Stimulated activated effector memory CD8-positive, alpha-beta T cell treated with anti-CD3 and anti-CD28 coated beads, Interleukin-12 subunit alpha, Interleukin-12 subunit beta, amount 100 ng/mL, for 72 hours (primary cell): ENCODE results near the gene S100A8.

Source experiments
- ATAC-seq: fragments of 150-1000 bp; cut with Tn5 transposase; 2 replicates; pipeline ENCODE4 v1.10.0; 2021
- DNase-seq, 2 donors: peaks; one replicate each; pipeline ENCODE4 v3.0.0; 2021 to 2022; ENCODE audit warnings: low spot score in 2 of 2
- H3K27ac Mint-ChIP-seq: one replicate; pipeline ENCODE4 v1.8.0; 2022; ENCODE audit warnings: mild to moderate bottlenecking, mixed read lengths
- H3K36me3 Mint-ChIP-seq: one replicate; pipeline ENCODE4 v1.8.0; 2022; ENCODE audit warnings: mild to moderate bottlenecking, mixed read lengths
- H3K4me1 Mint-ChIP-seq: one replicate; pipeline ENCODE4 v1.8.0; 2022; ENCODE audit warnings: mixed read lengths
- H3K4me3 Mint-ChIP-seq: one replicate; pipeline ENCODE4 v1.8.0; 2022; ENCODE audit warnings: mild to moderate bottlenecking, mixed read lengths
- H3K9me3 Mint-ChIP-seq: one replicate; pipeline ENCODE4 v1.8.0; 2022; ENCODE audit warnings: mixed read lengths

S100A8 gene

DNA sequence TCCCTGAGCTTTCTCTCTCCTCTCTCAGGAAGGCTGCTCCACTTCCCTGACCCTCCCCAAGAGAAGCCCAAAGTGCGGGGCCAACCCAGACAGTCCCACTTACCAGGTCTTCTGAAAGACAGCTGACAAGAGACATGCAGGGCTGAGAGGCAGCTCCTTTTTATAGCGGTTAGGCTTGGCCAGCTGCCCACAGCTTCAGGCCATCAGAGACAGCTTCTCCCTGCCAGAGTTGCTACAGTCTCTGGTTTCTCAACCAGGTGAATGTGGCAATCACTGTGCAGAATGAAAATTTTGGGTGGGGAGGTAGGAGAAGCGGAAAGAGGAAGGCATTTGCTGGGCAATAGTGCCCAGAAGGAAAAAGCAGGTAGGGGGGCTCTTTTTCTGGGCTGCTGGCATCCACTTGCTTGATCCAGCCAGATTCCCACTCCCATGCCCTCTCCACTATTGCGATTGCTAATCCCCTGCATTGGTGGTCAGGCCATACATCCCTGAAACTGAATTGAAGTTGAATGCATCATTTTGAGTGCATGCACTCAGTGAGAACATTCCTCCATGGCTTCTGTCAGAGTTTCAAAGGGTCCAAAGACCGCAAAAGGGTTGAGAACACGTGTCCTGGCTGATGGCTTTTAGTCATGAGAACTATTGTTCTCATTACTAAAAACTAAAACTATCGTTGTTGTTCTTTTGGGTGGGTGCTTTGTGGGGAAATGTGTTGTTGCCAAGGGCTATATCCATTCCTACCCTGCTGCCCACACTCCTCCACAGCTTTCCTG lies at the start of gene S100A8:
S100A8 (minus strand) TSS at position 136 of the 773 bp plus-strand sequence. CDS start 538 bp downstream, outside the sequence.
- Mint-ChIP-seq H3K9me3 (no peaks in the 10 kb centered on the region), H3K36me3 (no peaks in the 10 kb centered on the region), H3K27ac (no peak within 1 kb of the TSS), H3K4me3 (no peak within 1 kb of the TSS), H3K4me1 (no peaks in the 10 kb centered on the region)
- DNase-seq (no peak), ATAC-seq (no peak)

DNA sequence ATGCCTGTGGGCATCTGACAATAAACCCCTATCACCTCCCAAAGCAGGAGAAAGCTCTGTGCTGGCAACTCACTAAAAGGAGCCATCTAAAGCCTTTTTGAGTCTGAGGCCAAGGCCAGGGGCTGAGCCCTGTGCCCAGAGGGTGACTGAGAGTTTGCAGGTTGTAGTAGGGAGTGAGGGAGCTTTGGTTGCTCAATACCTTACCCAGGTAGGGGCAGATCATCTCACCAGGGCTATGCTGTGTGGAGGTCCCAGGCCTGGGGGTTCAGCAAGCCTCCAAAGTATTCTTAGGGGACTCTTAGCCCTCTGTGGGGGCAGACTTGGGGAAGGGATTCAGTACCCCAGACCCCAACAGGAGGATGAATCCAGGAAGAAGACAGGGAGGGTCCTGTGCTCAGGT lies 48.4 kb upstream of the S100A8 start:
- no peaks in the 10 kb centered on the region for H3K4me1 Mint-ChIP-seq
- no peak for ATAC-seq
- H3K9me3 Mint-ChIP-seq, result no peaks in the 10 kb centered on the region
- no peaks in the 10 kb centered on the region for H3K36me3 Mint-ChIP-seq
- DNase-seq, result no peak
- no peak overlapping the region for H3K27ac Mint-ChIP-seq
- H3K4me3 Mint-ChIP-seq, result no peak overlapping the region

DNA sequence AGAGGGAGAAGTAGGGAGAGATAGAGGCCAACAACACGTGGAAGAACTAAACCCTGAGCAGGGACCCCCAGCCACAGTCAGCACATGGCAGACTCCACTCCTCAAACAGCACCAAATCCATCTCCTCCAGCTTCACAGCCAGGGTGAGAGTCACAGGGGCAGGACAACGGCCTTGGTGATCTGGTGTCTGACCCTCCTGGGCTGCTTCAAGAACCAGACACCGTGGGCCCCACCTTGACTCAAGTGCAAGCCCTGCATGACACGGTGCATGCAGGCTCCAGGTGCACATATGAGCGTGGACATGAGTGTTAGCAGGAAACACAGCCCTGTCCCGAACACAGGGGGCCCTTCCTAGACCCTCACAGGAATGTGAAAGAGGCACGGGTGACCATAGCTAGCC lies 47.7 kb upstream of the S100A8 start:
- Mint-ChIP-seq H3K9me3 (no peaks in the 10 kb centered on the region), H3K4me1 (no peaks in the 10 kb centered on the region), H3K4me3 (no peak overlapping the region), H3K36me3 (no peaks in the 10 kb centered on the region), H3K27ac (no peak overlapping the region)
- ATAC-seq (no peak), DNase-seq (no peak)

DNA sequence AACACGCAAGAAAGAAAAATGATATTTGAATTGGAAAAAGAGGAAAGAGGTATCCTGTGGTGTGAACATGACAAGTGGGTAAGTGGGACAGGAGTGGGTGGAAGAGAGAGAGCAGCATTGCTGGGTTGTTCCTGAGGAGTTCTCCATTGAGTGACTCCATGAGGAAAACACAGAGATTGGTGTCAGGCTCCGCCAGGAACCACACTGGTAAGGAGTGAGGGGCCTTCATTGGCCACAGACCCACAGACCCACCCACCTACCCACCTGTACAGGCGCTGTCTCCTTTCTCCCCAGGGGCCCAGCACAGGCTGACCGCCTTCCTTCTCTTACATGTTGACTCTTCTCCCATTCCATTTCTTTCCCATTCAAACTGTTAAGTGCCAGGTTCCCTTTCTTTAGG lies 46.4 kb upstream of the S100A8 start:
- no peaks in the 10 kb centered on the region for H3K9me3 Mint-ChIP-seq
- ATAC-seq, result no peak
- H3K36me3 Mint-ChIP-seq, result no peaks in the 10 kb centered on the region
- no peaks in the 10 kb centered on the region for H3K4me1 Mint-ChIP-seq
- no peak overlapping the region for H3K27ac Mint-ChIP-seq
- H3K4me3 Mint-ChIP-seq, result no peak overlapping the region
- no peak for DNase-seq

DNA sequence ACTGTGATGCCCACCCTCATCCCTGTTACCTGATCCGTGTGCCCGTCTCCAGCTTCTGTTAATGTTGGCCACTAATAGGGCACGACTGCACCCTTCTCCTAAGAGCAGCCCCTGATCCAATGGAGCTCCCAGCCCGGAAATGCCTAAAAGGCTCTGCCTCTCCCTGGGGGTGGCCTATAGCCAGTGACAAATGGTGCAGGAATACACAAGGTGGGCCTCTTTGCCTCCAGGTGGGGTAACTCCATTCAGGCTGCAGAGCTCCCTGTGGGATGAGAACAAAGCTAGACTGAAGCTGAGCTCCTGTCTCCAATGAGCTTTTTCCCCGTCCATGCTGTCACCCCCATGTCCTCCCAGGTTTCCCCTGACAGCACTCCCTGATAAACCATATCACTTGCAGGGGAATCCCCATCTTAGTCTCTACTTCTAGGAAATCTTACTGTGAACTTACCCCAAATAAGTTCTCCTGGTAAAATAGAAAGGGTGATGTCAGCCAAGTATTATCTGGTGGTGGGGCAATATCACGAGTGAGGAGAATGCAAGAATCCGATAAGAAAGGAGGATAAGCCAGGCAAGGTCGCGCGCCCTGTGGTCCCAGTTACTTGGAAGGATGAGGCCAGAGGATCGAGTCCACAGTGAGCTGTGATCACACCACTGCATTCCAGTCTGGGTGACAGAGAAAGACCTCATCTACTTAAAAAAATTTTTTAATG lies 44.0 kb upstream of the S100A8 start:
- Mint-ChIP-seq H3K9me3 (no peaks in the 10 kb centered on the region), H3K36me3 (no peaks in the 10 kb centered on the region), H3K4me3 (no peak overlapping the region), H3K27ac (no peak overlapping the region), H3K4me1 (no peaks in the 10 kb centered on the region)
- no peak for DNase-seq
- ATAC-seq, result no peak

DNA sequence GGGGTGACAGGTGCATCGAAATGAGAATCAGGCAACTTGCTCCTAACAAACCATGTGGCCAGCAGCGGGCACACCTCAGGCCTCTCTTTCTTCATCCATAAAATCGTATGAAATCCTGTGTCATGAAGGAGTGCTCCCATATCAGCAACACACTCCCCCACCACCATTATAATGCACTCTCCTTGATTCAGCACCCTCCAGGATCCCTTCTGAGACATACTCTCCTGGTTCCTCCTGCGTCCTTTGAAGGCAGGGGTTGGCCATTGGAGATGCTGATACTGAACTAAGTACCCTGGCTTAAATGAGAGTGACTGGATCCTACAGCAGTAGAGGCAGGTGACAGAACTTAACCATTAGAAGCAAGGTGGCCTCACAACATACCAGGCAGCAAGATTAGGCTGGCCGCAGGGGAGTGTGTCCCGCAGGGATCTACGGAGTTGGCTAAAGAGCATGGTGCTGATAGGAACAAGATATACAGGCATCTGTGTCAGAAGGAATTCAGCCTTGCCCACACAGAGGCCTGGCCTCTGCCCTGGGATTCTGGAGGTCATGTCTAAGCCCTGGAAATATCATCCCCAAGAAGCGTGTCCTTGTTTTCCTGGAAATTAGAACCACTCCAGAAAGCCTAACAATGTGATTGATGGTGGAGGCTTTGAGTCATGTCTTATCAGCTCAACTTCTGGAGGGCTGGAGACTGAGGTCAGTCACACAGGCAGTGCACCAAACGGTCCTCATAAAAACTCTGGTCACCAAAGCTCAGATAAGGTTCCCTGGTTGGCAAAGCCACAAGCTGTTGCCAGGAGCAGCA lies 42.2 kb upstream of the S100A8 start:
- no peaks in the 10 kb centered on the region for H3K4me1 Mint-ChIP-seq
- H3K27ac Mint-ChIP-seq, result no peak overlapping the region
- no peak for DNase-seq
- H3K4me3 Mint-ChIP-seq, result no peak overlapping the region
- H3K36me3 Mint-ChIP-seq, result no peaks in the 10 kb centered on the region
- H3K9me3 Mint-ChIP-seq, result no peaks in the 10 kb centered on the region
- no peak for ATAC-seq

DNA sequence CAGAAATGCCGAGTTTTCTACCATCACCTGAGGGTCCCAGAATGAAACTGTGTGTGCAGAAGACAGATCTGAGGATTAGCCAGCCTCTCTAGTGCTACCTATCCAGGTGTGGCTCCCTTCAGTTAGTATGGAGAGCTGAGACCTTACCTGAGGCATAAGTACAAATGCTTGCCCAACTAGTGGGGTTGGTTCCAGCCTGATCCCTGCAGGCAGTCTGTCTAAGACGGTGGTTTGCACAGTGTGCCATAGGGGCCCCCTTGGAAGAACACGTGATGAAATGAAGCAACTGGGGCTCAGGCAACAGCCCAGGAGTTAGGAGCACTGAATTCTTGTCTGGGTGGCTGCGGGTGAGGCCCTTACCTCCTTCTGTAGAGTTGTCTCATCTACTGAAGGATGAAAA lies 41.1 kb upstream of the S100A8 start:
- Mint-ChIP-seq H3K27ac (no peak overlapping the region), H3K9me3 (no peaks in the 10 kb centered on the region), H3K4me3 (no peak overlapping the region), H3K36me3 (no peaks in the 10 kb centered on the region), H3K4me1 (no peaks in the 10 kb centered on the region)
- ATAC-seq, result no peak
- no peak for DNase-seq

DNA sequence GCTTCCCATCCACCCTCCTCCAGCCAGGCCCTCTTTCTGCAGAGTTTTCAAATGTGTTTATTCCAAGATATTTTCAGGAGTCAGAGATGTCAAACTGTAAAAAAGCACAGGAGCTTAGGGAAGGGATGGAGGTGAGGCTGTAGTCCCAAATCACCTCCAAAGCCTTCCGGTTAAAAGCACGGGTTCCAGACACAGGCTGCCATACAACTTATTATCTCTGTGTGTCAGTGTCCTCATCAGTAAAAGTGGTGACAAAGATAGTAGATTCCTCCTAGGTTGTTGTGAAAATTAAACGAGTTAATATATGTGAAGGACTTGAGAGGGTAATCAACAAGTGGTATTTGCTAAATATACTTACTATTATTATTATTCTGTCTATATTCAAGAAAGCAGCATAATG lies 40.6 kb upstream of the S100A8 start:
- Mint-ChIP-seq H3K4me1 (no peaks in the 10 kb centered on the region), H3K36me3 (no peaks in the 10 kb centered on the region), H3K4me3 (no peak overlapping the region), H3K27ac (no peak overlapping the region), H3K9me3 (no peaks in the 10 kb centered on the region)
- DNase-seq (no peak), ATAC-seq (no peak)

DNA sequence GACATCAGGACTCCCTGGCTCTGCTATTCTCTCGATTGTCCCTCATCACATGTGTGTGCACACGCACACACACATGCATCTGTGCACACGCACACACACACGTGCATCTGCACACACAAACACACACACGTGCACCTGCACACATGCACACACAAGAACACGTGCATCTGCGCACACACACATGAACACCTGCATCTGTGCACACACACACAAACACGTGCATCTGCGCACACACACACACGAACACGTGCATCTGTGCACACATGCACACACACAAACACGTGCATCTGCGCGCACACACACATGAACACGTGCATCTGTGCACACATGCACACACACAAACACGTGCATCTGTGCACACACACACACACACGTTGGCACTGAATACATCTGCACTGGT lies 40.1 kb upstream of the S100A8 start:
- no peak overlapping the region for H3K4me3 Mint-ChIP-seq
- H3K4me1 Mint-ChIP-seq, result no peaks in the 10 kb centered on the region
- no peaks in the 10 kb centered on the region for H3K36me3 Mint-ChIP-seq
- DNase-seq, result no peak
- no peak overlapping the region for H3K27ac Mint-ChIP-seq
- no peak for ATAC-seq
- no peaks in the 10 kb centered on the region for H3K9me3 Mint-ChIP-seq

DNA sequence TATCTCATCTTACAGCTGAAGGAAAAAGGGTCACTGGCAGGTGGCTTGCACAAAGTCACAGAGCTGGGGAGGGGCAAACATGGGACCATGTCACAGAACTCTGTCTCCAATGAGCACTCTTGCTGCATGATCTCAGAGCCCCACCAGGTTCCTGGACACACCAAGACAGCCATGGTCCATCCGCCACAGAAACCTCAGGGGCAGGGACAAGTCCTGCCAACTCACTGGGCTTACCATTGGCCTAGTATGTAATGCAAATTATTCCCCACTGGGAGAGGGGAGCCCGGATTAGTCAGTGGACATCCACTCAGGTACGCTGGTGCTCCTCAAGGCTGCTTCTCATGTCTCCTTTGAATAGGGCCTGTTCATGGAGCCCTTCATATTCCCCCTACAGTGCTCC lies 39.7 kb upstream of the S100A8 start:
- DNase-seq (no peak), ATAC-seq (no peak)
- no peak overlapping the region for H3K4me3 Mint-ChIP-seq
- H3K36me3 Mint-ChIP-seq, result no peaks in the 10 kb centered on the region
- no peak overlapping the region for H3K27ac Mint-ChIP-seq
- no peaks in the 10 kb centered on the region for H3K4me1 Mint-ChIP-seq
- H3K9me3 Mint-ChIP-seq, result no peaks in the 10 kb centered on the region

DNA sequence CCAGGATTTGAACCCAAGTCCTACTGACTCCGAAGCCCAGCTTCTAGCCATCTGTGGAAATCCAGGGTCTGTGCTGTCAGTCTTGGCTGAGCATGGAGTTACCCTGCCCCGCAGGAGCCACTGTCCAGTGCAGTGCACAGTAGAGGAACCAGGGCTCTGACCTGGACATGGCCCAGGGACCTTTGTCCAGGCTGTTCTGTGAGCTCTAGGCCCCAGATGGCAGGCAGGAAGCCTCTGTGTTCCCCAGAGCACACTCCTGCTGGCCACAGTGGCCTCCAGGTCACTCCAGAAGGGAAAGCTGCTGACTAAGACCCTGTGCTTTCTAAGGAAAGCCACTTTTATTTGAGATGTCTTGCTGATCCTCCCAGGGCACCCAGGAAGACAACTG lies 39.3 kb upstream of the S100A8 start:
- Mint-ChIP-seq H3K4me1 (no peaks in the 10 kb centered on the region), H3K36me3 (no peaks in the 10 kb centered on the region), H3K27ac (no peak overlapping the region), H3K9me3 (no peaks in the 10 kb centered on the region), H3K4me3 (no peak overlapping the region)
- DNase-seq, result no peak
- ATAC-seq, result no peak

DNA sequence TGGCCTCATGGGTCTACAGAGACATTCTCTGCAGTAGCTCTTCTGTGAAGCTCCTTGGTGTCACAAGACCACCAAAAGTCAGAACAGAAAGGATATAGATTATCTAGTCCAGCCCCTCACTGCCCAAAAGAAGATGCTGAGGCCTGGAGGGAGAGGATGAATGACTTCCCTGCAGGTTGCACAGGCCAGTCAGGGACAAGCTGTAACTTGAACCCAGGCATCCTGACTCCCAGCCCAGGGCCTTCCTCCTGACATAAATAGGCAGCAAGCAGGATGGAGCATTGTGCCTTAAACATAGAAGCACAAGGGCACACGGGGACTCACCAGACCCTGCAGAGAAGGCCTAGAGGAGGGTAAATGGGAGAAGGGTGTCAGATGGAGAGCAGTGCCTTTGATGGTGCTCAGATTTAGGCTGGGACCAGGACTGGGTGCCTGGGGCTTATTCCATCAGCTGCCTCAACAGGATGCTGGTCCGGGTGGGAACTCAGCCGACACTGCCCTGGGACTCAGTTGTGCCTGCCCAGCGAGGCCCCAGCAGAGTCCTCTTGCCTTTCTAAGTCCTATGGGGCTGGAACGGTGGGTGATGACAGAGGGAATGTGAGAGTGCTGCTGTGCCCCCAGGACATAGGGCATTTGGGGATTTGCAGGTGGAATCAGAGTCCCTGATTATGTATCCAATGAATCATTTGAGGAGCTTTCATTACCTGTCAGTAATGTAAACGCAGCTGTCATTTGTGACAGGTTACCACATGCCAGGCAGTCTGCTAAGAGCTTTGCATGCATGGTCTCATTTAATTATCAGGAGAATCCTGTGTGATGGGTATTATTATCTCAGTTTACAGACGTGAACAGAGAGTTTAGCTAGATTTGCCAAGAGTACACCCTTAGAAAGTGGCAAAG lies 38.6 kb upstream of the S100A8 start:
- Mint-ChIP-seq H3K4me3 (no peak overlapping the region), H3K4me1 (no peaks in the 10 kb centered on the region), H3K27ac (no peak overlapping the region), H3K36me3 (no peaks in the 10 kb centered on the region), H3K9me3 (no peaks in the 10 kb centered on the region)
- ATAC-seq (no peak), DNase-seq (no peak)

DNA sequence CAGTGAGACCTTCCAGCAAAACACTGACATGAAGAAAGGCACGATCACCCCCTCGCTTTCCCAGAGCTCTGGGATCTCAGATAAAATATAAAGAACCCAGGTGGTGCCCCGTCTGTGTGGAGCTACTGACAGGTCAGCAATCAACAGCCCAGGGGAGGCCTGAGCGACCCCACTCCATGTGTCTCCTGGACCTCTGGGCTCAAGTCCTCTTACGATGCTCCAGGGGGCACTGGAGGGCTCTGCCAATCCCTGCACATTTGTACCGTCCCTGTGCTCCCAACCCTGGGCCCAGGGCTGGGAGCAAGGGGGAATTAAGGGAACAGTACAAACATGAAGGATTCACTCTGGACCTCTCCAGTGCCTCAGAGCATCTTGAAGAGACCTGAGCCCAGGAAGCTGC lies 37.9 kb upstream of the S100A8 start:
- no peak for ATAC-seq
- no peaks in the 10 kb centered on the region for H3K9me3 Mint-ChIP-seq
- no peak overlapping the region for H3K4me3 Mint-ChIP-seq
- no peak for DNase-seq
- no peak overlapping the region for H3K27ac Mint-ChIP-seq
- no peaks in the 10 kb centered on the region for H3K4me1 Mint-ChIP-seq
- H3K36me3 Mint-ChIP-seq, result no peaks in the 10 kb centered on the region

DNA sequence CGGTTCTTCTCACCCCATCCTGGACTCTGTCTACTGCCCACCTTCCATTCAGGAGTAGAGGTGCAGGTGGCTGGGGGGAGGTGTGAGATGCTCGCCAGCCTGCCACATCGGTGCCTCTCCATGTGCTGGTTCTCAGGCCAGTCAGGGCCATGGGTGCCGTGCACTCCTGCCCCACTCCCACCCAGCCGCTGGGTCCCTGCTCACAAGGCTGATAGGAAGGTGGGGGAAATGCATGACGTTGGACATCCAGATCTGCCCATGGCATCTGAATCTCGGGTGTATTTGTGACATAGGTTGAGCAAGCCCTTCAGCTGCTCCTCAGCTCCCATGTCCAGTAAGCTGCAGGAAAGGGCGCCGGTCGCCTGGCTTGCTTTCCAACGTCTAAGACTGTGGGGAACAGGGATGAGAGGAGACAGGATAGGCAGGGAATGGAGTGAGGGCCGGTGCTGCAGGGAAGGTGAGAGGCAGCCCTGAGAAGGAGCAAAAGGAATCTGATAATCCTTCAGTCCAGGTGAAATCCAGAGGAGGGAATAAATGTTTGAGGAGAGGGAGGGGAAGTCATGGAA lies 37.3 kb upstream of the S100A8 start:
- DNase-seq (no peak), ATAC-seq (no peak)
- Mint-ChIP-seq H3K4me3 (no peak overlapping the region), H3K27ac (no peak overlapping the region), H3K4me1 (no peaks in the 10 kb centered on the region), H3K36me3 (no peaks in the 10 kb centered on the region), H3K9me3 (no peaks in the 10 kb centered on the region)

DNA sequence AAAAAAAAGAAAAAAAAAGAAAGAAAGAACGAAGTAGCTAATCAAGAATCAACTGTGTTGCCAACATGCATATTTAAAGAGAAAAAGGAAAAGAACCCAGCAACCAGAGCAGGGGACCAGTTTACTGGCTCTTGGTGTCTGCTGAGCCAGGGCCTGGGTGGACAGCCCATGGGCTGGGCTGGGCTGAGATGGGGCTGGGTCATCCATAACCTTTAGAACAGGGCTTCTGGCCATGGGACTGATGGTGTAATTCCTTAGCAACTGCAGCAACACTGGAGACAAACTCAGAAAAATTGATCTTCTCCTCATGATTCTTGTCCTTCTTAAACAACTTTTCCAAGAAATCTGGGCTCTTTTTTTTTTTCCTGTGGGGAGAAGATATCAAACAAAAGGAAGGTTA lies 35.9 kb upstream of the S100A8 start:
- Mint-ChIP-seq H3K4me3 (no peak overlapping the region), H3K36me3 (no peaks in the 10 kb centered on the region), H3K9me3 (no peaks in the 10 kb centered on the region), H3K4me1 (no peaks in the 10 kb centered on the region), H3K27ac (no peak overlapping the region)
- no peak for ATAC-seq
- DNase-seq, result no peak
